Caki2 (cell line): Measurements from ENCODE around the gene CNTLN. TPM values are rescaled to one million over a fixed set of nuclear protein-coding genes. Genes with fewer than 3 reads are reported as not detected.
"Not testable (repeated sequence)": the region's sequence is repeated elsewhere in the genome, so short reads cannot be mapped to it uniquely, and the experiment has no call there.

Experiments used
- DNase-seq: peaks from one replicate; pipeline ENCODE4 v3.0.0-alpha.2; 2015; ENCODE audit warnings: low read depth
- in situ Hi-C: cut with HindIII; loops from 2 replicates; pipeline ENCODE4 v1.10.0; 2016; ENCODE audit warnings: low sequenced_read_pairs, low pct_unique_long_range_greater_than_20kb, mixed read lengths
- total RNA-seq: library from RNA; depleted of rRNA; stranded (reverse); fragments of >200 nt; shearing (Covaris generic); gene quantifications from 2 replicates; pipeline ENCODE4 v1.2.3, GENCODE V29; 2014; ENCODE audit warnings: low replicate concordance

The CNTLN gene
- total RNA-seq, 1 experiment from 2014 or later = 6.0 TPM

DNA sequence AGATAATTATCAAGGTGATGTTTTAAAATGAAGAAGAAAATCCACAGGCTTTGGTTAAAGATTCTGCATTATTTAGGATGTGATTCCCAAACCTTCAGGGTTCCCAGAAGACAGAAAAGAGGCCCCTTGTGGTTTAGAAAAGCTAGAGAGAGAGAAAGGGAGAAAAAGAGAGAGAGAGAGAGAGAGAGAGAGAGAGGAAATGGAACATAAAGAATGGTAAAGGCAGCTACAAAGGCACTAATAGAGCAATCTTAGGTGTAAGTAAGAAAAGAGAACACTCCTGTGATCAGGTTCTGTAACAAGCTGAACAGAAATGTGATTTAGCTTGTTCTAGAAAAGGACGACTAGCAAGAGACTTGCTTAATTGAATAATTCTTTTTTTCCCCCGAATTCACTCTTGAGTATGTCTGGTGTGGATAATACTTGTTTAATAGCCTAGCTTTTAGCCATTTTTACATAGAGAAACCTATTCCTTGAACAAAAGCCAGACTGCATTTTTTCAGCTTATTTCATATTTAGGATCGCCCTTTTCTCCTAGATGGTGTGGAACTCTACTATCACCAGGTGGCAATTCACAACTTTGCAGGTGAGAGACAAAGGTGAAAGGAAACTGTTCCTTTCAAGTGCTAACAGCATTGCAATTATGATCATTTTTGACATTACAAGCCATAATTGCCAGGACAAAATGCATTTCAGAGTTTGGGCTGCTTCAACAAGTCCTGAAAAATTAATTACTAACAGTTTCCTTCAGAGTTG lies 386.4 kb downstream of the CNTLN start:
- DNase-seq = no peak
- in situ Hi-C loops = no loop called here

DNA sequence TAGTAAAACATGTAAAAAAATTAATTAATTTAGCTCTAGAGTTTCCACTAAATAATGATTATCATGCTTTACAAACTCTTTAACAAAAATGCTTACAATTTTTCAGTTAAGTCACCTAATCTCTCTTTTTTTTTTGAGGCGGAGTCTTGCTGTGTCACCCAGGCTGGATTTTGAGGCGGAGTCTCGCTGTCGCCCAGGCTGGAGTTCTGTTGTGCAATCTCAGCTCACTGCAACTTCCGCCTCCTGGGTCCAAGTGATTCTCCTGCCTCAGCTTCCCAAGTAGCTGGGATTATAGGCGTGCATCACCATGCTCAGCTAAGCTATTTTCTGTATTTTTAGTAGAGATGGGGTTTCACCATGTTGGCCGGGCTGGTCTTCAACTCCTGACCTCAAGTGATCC lies 391.9 kb downstream of the CNTLN start:
- in situ Hi-C loops, DNase-seq: not testable (repeated sequence)

DNA sequence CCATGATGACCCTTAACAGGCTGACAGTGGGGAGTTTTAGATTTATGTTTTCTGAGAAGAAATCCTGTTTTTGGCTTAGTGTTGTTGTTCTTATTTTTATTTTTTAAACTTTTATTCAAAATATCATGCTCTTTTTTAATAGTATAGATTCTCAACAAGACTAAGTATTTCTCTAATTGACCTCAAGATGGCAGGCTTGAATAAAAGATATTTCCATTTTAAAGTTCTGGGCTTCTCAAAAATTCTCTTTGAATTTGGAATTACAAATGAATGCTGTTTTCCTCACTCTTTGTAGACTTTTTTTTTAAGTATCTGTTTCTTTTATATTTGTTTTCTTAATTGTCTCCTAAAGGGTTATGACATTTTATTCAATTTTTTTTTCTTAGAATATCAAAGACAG lies 394.0 kb downstream of the CNTLN start:
- in situ Hi-C loops = no loop called here
- DNase-seq = no peak

DNA sequence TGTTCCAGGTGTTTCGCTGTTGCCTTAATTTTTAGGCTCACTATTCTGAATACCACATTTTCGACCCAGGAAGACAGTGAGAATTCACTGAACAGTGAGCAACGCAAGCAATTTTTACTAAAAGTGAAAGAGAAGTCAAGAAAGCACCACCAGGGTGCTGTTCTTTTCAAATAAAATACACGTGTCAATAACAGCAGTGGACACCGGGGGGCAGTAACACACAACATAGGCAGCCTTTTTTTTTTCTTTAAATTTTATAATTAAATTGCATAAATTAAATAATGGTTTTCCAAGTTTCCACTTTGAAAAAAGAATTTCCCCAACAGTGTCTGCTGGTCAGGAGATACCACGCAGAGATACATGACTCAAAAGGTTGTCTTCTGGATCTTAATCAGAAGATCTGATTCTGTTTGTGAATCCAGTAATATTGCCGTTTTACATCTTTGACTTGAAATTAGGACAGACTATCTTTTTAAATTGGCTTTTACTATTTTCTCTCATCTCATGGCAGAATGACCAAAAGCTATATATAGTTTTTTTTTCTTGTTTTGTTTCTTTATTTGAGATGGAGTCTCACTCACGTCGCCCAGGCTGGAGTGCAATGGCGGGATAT lies 396.9 kb downstream of the CNTLN start:
- in situ Hi-C loops = no loop called here
- peak; percentile 16 for DNase-seq

DNA sequence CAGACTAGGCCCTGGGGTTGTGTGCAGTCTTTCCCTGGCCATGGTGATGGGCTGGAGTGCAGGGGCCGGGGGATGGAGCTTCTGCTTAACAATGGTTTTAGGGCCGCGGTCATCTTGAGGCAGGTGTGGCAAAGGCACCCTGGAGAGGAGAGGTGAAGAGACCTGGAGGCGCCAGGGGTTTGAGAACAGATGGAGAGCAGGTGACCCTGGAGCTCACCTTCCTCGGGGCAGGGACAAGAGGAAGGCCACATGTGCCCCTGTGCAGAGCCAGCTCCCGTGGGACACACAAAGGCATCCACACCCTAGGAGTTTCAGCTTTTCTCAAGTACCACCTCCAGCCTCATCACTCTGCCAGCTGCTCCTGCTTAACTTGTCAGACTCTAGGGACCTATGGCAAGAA lies 397.6 kb downstream of the CNTLN start:
- no peak for DNase-seq
- in situ Hi-C loops = no loop called here

DNA sequence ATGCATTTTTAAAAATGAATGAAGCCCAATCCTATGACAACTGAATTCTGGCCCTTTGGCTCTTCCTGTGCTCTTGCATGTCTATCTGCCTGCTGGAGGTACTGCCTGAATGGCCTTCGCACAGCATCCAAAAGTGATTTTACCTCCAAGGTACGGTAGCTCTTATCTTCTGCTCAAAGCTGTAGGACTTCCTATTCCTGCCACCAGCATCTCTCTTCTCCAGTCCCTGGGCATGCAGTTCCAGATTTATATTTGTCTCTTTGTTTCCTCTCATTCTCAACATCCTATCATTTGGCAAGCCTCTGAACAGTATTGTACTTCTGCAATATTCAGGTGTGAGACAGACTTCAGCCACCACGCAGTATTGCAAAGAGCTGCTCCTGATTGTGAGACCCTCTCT lies 400.3 kb downstream of the CNTLN start:
- in situ Hi-C loops = no loop called here
- DNase-seq = no peak

DNA sequence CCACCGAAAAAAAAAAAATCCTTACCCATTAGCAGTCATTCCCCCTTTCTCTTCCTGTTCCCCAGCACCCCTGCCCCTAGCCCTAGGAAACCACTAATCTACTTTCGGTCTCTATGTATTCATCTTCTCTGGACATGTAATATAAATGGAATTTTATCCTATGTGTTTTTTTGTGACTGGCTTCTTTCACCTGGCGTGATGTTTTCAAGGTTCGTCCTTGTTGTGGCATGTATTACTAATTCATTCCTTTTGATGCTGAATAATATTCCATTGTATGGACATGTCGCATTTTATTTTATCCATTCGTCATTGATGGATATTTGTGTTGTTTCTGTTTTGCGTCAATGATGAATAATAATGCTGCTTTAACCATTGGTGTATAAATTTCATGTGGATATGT lies 401.2 kb downstream of the CNTLN start:
- in situ Hi-C loops = no loop called here
- no peak for DNase-seq

DNA sequence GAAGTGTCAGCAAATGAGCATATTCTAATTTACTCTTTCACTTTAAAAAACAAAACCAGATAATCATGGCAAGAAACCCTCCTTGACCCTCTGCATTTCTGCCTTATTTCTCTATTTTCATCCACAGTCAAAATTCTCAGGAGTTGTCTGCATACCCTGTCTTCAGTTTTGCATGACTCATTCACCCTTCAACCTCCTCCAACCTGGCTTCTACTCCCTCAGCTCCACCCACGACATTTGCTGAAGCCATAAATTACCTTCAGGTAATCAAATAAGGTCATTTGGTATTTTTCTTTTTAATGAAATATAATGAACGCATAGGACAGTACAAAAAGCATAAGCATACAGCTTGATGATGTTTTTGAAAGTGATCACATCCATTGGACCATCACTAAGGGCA lies 416.2 kb downstream of the CNTLN start:
- DNase-seq = no peak
- in situ Hi-C loops = no loop called here
